ENCODE measurements around the gene C17orf107.
A peak's percentile ranks its signal among the peaks of the same experiment; 100 is the strongest.
"Not testable (repeated sequence)": the region's sequence is repeated elsewhere in the genome, so short reads cannot be mapped to it uniquely, and the experiment has no call there.

C17orf107 gene

GRCh38 chr17:4899341-4900230 lies at the start of gene C17orf107:
Gene C17orf107 (plus strand): TSS chr17:4899536. CDS start chr17:4899763, 227 bp downstream.
- DNase-seq: no peak

GRCh38 chr17:4850246-4850645 lies 49.1 kb upstream of the C17orf107 start:
- no peak for DNase-seq

- DNase-seq: no peak
Observed at GRCh38 chr17:4851084-4851483, 48.3 kb upstream of the C17orf107 start.

GRCh38 chr17:4852567-4853207 lies 46.6 kb upstream of the C17orf107 start:
- DNase-seq: no peak

GRCh38 chr17:4853208-4853671 lies 46.1 kb upstream of the C17orf107 start:
- no peak for DNase-seq

- no peak for DNase-seq
Observed at GRCh38 chr17:4854111-4854681, 45.1 kb upstream of the C17orf107 start.

- no peak for DNase-seq
Observed at GRCh38 chr17:4856271-4856936, 42.9 kb upstream of the C17orf107 start.

GRCh38 chr17:4856937-4857314 lies 42.4 kb upstream of the C17orf107 start:
- no peak for DNase-seq

GRCh38 chr17:4857347-4857746 lies 42.0 kb upstream of the C17orf107 start:
- DNase-seq: not testable (repeated sequence)

- no peak for DNase-seq
Observed at GRCh38 chr17:4858068-4858881, 41.1 kb upstream of the C17orf107 start.

- no peak for DNase-seq
Observed at GRCh38 chr17:4858882-4859260, 40.5 kb upstream of the C17orf107 start.

- no peak for DNase-seq
Observed at GRCh38 chr17:4859816-4860625, 39.3 kb upstream of the C17orf107 start.

GRCh38 chr17:4860651-4861050 lies 38.7 kb upstream of the C17orf107 start:
- no peak for DNase-seq

GRCh38 chr17:4861052-4861451 lies 38.3 kb upstream of the C17orf107 start:
- DNase-seq: no peak

GRCh38 chr17:4862720-4863119 lies 36.6 kb upstream of the C17orf107 start:
- DNase-seq: no peak

GRCh38 chr17:4863321-4863720 lies 36.0 kb upstream of the C17orf107 start:
- DNase-seq: no peak

- DNase-seq: not testable (repeated sequence)
Observed at GRCh38 chr17:4867535-4867934, 31.8 kb upstream of the C17orf107 start.

GRCh38 chr17:4869058-4869998 lies 30.0 kb upstream of the C17orf107 start:
- DNase-seq: not testable (repeated sequence)

- DNase-seq: no peak
Observed at GRCh38 chr17:4870855-4871254, 28.5 kb upstream of the C17orf107 start.

- peak; percentile 7 to 40 for DNase-seq
Observed at GRCh38 chr17:4872786-4873185, 26.6 kb upstream of the C17orf107 start.

Measured in Kasumi-1 (cell line).